Measurements from ENCODE around the gene LRRC23. TPM values are rescaled to one million over a fixed set of nuclear protein-coding genes. Genes with fewer than 3 reads are reported as not detected.
A peak's percentile ranks its signal among the peaks of the same experiment; 100 is the strongest.

The LRRC23 gene
- total and polyA plus RNA-seq, 2 of the 13 experiments (the other 11 are each of a cell fraction or from before 2014, with no cell fraction given), result 6.0 to 7.8 TPM

GRCh38 chr12:6914246-6914946, 9.8 kb downstream of the LRRC23 start, which contains the start of gene ENO2 (continued):
- peak; percentile 54; the same call in 1 of the 2 replicates for TF ChIP-seq ETS1 (CRISPR knock-in tag; IDR thresholded peaks at IDR 0.05)
- no peak for TF ChIP-seq POGZ (CRISPR knock-in tag; IDR thresholded peaks at IDR 0.05)
- TF ChIP-seq RXRA (CRISPR knock-in tag; IDR thresholded peaks at IDR 0.05), result 0 out of 2 replicates have a peak, but pooled peaks have one; percentile 14
- TF ChIP-seq CEBPB (IDR thresholded peaks at IDR 0.05; ENCODE audit: borderline replicate concordance, low read depth, low read length), result no peak
- TF ChIP-seq SP2 (CRISPR knock-in tag; IDR thresholded peaks at IDR 0.05), result no peak
- peak; percentile 52; the same call in 1 of the 2 replicates for TF ChIP-seq ZSCAN20 (CRISPR knock-in tag; IDR thresholded peaks at IDR 0.05; ENCODE audit: borderline replicate concordance)
- TF ChIP-seq SP4 (CRISPR knock-in tag; IDR thresholded peaks at IDR 0.05), result no peak
- TF ChIP-seq, protein P1, sequence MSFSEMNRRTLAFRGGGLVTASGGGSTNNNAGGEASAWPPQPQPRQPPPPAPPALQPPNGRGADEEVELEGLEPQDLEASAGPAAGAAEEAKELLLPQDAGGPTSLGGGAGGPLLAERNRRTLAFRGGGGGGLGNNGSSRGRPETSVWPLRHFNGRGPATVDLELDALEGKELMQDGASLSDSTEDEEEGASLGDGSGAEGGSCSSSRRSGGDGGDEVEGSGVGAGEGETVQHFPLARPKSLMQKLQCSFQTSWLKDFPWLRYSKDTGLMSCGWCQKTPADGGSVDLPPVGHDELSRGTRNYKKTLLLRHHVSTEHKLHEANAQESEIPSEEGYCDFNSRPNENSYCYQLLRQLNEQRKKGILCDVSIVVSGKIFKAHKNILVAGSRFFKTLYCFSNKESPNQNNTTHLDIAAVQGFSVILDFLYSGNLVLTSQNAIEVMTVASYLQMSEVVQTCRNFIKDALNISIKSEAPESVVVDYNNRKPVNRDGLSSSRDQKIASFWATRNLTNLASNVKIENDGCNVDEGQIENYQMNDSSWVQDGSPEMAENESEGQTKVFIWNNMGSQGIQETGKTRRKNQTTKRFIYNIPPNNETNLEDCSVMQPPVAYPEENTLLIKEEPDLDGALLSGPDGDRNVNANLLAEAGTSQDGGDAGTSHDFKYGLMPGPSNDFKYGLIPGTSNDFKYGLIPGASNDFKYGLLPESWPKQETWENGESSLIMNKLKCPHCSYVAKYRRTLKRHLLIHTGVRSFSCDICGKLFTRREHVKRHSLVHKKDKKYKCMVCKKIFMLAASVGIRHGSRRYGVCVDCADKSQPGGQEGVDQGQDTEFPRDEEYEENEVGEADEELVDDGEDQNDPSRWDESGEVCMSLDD (CRISPR knock-in tag; IDR thresholded peaks at IDR 0.05; ENCODE audit: borderline replicate concordance), result peak; percentile 12; the same call in 1 of the 2 replicates
- peak; percentile 14 for TF ChIP-seq XRCC5 (optimal IDR thresholded peaks at IDR 0.05; ENCODE audit: low read length)
- peak; percentile 63; the same call in 1 of the 2 replicates for TF ChIP-seq ZNF788 (CRISPR knock-in tag; IDR thresholded peaks at IDR 0.05; ENCODE audit: borderline replicate concordance)
- TF ChIP-seq, protein P2, sequence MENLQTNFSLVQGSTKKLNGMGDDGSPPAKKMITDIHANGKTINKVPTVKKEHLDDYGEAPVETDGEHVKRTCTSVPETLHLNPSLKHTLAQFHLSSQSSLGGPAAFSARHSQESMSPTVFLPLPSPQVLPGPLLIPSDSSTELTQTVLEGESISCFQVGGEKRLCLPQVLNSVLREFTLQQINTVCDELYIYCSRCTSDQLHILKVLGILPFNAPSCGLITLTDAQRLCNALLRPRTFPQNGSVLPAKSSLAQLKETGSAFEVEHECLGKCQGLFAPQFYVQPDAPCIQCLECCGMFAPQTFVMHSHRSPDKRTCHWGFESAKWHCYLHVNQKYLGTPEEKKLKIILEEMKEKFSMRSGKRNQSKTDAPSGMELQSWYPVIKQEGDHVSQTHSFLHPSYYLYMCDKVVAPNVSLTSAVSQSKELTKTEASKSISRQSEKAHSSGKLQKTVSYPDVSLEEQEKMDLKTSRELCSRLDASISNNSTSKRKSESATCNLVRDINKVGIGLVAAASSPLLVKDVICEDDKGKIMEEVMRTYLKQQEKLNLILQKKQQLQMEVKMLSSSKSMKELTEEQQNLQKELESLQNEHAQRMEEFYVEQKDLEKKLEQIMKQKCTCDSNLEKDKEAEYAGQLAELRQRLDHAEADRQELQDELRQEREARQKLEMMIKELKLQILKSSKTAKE (CRISPR knock-in tag; IDR thresholded peaks at IDR 0.05; ENCODE audit: borderline replicate concordance), result 0 out of 2 replicates have a peak, but pooled peaks have one; percentile 7
- TF ChIP-seq, protein P3, sequence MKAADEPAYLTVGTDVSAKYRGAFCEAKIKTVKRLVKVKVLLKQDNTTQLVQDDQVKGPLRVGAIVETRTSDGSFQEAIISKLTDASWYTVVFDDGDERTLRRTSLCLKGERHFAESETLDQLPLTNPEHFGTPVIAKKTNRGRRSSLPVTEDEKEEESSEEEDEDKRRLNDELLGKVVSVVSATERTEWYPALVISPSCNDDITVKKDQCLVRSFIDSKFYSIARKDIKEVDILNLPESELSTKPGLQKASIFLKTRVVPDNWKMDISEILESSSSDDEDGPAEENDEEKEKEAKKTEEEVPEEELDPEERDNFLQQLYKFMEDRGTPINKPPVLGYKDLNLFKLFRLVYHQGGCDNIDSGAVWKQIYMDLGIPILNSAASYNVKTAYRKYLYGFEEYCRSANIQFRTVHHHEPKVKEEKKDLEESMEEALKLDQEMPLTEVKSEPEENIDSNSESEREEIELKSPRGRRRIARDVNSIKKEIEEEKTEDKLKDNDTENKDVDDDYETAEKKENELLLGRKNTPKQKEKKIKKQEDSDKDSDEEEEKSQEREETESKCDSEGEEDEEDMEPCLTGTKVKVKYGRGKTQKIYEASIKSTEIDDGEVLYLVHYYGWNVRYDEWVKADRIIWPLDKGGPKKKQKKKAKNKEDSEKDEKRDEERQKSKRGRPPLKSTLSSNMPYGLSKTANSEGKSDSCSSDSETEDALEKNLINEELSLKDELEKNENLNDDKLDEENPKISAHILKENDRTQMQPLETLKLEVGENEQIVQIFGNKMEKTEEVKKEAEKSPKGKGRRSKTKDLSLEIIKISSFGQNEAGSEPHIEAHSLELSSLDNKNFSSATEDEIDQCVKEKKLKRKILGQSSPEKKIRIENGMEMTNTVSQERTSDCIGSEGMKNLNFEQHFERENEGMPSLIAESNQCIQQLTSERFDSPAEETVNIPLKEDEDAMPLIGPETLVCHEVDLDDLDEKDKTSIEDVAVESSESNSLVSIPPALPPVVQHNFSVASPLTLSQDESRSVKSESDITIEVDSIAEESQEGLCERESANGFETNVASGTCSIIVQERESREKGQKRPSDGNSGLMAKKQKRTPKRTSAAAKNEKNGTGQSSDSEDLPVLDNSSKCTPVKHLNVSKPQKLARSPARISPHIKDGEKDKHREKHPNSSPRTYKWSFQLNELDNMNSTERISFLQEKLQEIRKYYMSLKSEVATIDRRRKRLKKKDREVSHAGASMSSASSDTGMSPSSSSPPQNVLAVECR (CRISPR knock-in tag; IDR thresholded peaks at IDR 0.05; ENCODE audit: borderline replicate concordance), result peak; percentile 48; the same call in 1 of the 2 replicates
- TF ChIP-seq MEIS2 (CRISPR knock-in tag; IDR thresholded peaks at IDR 0.05), result peak; percentile 15; the same call in 1 of the 2 replicates
- TF ChIP-seq MIER2 (CRISPR knock-in tag; IDR thresholded peaks at IDR 0.05), result no peak
- TF ChIP-seq TSC22D2 (CRISPR knock-in tag; IDR thresholded peaks at IDR 0.05; ENCODE audit: borderline replicate concordance), result no peak
- peak; percentile 49; the same call in 1 of the 2 replicates for TF ChIP-seq ZMAT3 (CRISPR knock-in tag; conservative IDR thresholded peaks at IDR 0.05)
- peak; percentile 93 for TF ChIP-seq HNRNPLL (IDR thresholded peaks at IDR 0.05; ENCODE audit: low read depth, low read length, poor library complexity, severe bottlenecking)
- TF ChIP-seq, protein P4, sequence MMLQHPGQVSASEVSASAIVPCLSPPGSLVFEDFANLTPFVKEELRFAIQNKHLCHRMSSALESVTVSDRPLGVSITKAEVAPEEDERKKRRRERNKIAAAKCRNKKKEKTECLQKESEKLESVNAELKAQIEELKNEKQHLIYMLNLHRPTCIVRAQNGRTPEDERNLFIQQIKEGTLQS (CRISPR knock-in tag; IDR thresholded peaks at IDR 0.05), result peak; percentile 24; the same call in 1 of the 2 replicates
